ENCODE measurements around the gene AP3D1.

- TF ChIP-seq CTCF (conservative IDR thresholded peaks at IDR 0.05) = no peak
- no peak for TF ChIP-seq EZH2 (IDR thresholded peaks at IDR 0.05; ENCODE audit: low read depth)
Measured at GRCh38 chr19:2195914-2196313, 44.5 kb upstream of the AP3D1 start.

Data from PC-9 (cell line).